ENCODE data around the gene CDH15. TPM values are rescaled to one million over a fixed set of nuclear protein-coding genes. Genes with fewer than 3 reads are reported as not detected.

The CDH15 gene
- total RNA-seq, 1 experiment from 2014 or later: not detected

GRCh38 chr16:89140401-89140800, 31.1 kb upstream of the CDH15 start:
- TF ChIP-seq CTCF (IDR thresholded peaks at IDR 0.05; ENCODE audit: insufficient read depth in 1 of 2, low read depth in 1 of 2, low read length in 1 of 2, severe bottlenecking in 1 of 2, unreplicated experiment in 1 of 2): no peak
- Histone ChIP-seq H3K4me1 (no peaks in the 10 kb centered on the region), H3K27me3 (replicated peaks; ENCODE audit: control insufficient read depth, insufficient read depth, low read length) (no peaks in the 10 kb centered on the region), H3K36me3 (ENCODE audit: control insufficient read depth, insufficient read depth, low read length) (no peaks in the 10 kb centered on the region; the same call in 1 of the 2 replicates), H3K9me3 (no peaks in the 10 kb centered on the region), H3K4me3 (ENCODE audit: low read depth, low read length) (no peak overlapping the region)
- Mint-ChIP-seq H3K27ac (ENCODE audit: unreplicated experiment) (no peak overlapping the region), H3K36me3 (ENCODE audit: insufficient read depth, unreplicated experiment) (peaks cover 22% of the 10 kb centered on the region), H3K27me3 (ENCODE audit: insufficient read depth, unreplicated experiment) (no peaks in the 10 kb centered on the region), H3K4me1 (ENCODE audit: low read depth, unreplicated experiment) (no peaks in the 10 kb centered on the region), H3K9me3 (ENCODE audit: unreplicated experiment) (no peaks in the 10 kb centered on the region), H3K4me3 (ENCODE audit: unreplicated experiment) (no peak overlapping the region)
- ChIA-PET POLR2A (no interaction called here), CTCF (no interaction called here)
- no TSS peak for BruUV-seq (replicated peaks)
- no peak for DNase-seq
- intact Hi-C loops (cut with micrococcal nuclease; ENCODE audit: unreplicated experiment): no loop called here

- Histone ChIP-seq H3K9me3 (no peaks in the 10 kb centered on the region), H3K4me1 (no peaks in the 10 kb centered on the region), H3K36me3 (ENCODE audit: control insufficient read depth, insufficient read depth, low read length) (peaks cover 2% of the 10 kb centered on the region; the same call in 1 of the 2 replicates), H3K27me3 (replicated peaks; ENCODE audit: control insufficient read depth, insufficient read depth, low read length) (no peaks in the 10 kb centered on the region), H3K4me3 (ENCODE audit: low read depth, low read length) (no peak overlapping the region)
- POLR2A ChIA-PET: no interaction called here
- Mint-ChIP-seq H3K4me1 (ENCODE audit: low read depth, unreplicated experiment) (no peaks in the 10 kb centered on the region), H3K9me3 (ENCODE audit: unreplicated experiment) (no peaks in the 10 kb centered on the region), H3K4me3 (ENCODE audit: unreplicated experiment) (no peak overlapping the region), H3K36me3 (ENCODE audit: insufficient read depth, unreplicated experiment) (peaks cover 25% of the 10 kb centered on the region), H3K27me3 (ENCODE audit: insufficient read depth, unreplicated experiment) (no peaks in the 10 kb centered on the region), H3K27ac (ENCODE audit: unreplicated experiment) (no peak overlapping the region)
- BruUV-seq (replicated peaks): no TSS peak
- TF ChIP-seq CTCF (IDR thresholded peaks at IDR 0.05; ENCODE audit: insufficient read depth in 1 of 2, low read depth in 1 of 2, low read length in 1 of 2, severe bottlenecking in 1 of 2, unreplicated experiment in 1 of 2): no peak
- DNase-seq: no peak
- intact Hi-C loops (cut with micrococcal nuclease; ENCODE audit: unreplicated experiment): no loop called here
- CTCF ChIA-PET: no interaction called here
Observed at GRCh38 chr16:89140981-89141883, 30.3 kb upstream of the CDH15 start.

- Mint-ChIP-seq H3K9me3 (ENCODE audit: unreplicated experiment) (no peaks in the 10 kb centered on the region), H3K4me3 (ENCODE audit: unreplicated experiment) (no peak overlapping the region), H3K27ac (ENCODE audit: unreplicated experiment) (no peak overlapping the region), H3K27me3 (ENCODE audit: insufficient read depth, unreplicated experiment) (no peaks in the 10 kb centered on the region), H3K4me1 (ENCODE audit: low read depth, unreplicated experiment) (no peaks in the 10 kb centered on the region), H3K36me3 (ENCODE audit: insufficient read depth, unreplicated experiment) (peaks cover 30% of the 10 kb centered on the region)
- TF ChIP-seq CTCF (IDR thresholded peaks at IDR 0.05; ENCODE audit: insufficient read depth in 1 of 2, low read depth in 1 of 2, low read length in 1 of 2, severe bottlenecking in 1 of 2, unreplicated experiment in 1 of 2): no peak
- CTCF ChIA-PET: no interaction called here
- no peaks in the 10 kb centered on the region for H3K4me1 ChIP-seq
- H3K27me3 ChIP-seq (replicated peaks; ENCODE audit: control insufficient read depth, insufficient read depth, low read length): no peaks in the 10 kb centered on the region
- peaks cover 2% of the 10 kb centered on the region for H3K36me3 ChIP-seq (ENCODE audit: control insufficient read depth, insufficient read depth, low read length)
- no TSS peak for BruUV-seq (replicated peaks)
- H3K9me3 ChIP-seq: no peaks in the 10 kb centered on the region
- intact Hi-C loops (cut with micrococcal nuclease; ENCODE audit: unreplicated experiment): no loop called here
- POLR2A ChIA-PET: no interaction called here
- H3K4me3 ChIP-seq (ENCODE audit: low read depth, low read length): no peak overlapping the region
- no peak for DNase-seq
Observed at GRCh38 chr16:89141884-89142267, 29.7 kb upstream of the CDH15 start.
